GM19025 (cell line): ENCODE data around the gene FGD2.
A peak's percentile ranks its signal among the peaks of the same experiment; 100 is the strongest.

Experiments used
- ATAC-seq: cut with Tn5 transposase; IDR thresholded peaks from one replicate; pipeline ENCODE4 v1.9.1; 2021; ENCODE audit warnings: mild to moderate bottlenecking, low read depth, moderate library complexity; ENCODE audit not compliant: unreplicated experiment

FGD2 gene

GRCh38 chr6:36970892-36971842 is 34.3 kb upstream of the FGD2 start:
- no peak for ATAC-seq

DNA sequence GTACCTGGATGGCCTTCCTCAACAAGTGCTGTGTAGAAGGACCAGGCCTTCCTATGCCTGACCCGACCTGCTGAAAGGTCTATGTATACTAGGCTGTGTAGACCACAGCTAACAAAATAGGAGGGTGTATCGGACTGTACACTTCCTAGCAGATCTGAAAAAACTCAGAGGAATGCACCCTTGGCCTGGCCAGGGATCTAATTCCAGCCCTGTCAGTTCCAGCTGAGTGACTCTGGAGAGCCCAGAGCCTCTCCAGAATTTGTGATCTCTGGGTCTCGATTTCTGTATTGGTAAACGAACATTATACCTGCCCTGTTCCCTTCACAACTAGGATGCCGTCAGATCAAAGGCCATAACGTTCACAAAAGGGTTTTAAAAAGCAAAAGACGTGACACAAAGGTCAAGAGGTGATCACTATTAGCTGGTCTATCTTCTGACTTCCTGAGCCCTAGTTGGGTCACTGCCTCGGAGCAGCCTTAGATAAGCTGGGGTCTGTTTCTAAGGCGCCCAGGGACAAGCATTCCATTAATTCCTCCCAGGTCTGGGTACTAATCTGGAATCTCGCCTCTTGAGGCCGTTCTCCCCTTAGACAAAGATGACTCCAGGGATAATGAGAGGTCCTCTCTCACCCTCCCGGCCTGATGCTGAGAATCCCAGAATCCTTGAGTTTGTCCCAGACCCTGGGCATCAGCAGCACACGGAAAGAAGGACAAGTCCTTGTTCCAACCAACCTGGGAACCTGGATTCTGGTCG is 33.4 kb upstream of the FGD2 start:
- ATAC-seq, result no peak

DNA sequence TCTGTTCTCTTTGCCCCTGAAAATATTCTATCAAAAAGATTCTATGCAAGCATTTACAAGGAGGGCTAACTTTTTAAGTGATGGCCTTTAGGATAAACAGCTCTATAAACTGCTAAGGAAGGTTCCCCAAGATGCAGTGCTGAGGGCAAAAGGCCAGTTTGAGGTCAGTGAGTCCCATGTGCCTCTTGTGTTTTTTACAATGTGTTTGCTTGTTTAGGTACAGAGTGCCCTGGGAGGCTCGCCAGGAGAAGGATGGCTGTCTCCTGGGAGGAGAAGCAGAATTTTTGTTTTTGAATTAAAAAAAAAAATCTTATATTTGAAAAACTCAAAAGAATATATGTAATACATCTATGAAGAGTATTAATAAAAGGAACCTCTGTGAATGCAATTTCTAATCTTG is 32.3 kb upstream of the FGD2 start:
- ATAC-seq, result no peak

DNA sequence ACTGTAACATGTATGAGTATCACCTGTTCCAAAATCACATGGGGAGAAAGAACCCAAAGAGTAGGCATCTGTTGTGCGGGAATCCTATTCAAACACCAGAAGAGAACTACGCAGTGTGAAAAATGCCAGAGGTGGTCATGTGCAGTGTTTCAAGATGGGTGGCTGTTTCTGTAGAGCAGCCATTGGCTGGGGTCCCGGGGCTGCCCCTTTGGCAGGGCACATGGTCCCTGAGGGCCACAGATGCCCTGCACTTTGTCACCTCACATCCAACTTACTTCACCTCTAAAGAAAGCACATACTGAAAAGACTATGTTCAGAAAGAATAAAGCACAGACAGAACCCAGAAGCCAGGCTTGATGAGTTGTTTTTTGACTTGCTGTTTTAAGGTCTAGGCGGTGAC is 31.8 kb upstream of the FGD2 start:
- no peak for ATAC-seq

DNA sequence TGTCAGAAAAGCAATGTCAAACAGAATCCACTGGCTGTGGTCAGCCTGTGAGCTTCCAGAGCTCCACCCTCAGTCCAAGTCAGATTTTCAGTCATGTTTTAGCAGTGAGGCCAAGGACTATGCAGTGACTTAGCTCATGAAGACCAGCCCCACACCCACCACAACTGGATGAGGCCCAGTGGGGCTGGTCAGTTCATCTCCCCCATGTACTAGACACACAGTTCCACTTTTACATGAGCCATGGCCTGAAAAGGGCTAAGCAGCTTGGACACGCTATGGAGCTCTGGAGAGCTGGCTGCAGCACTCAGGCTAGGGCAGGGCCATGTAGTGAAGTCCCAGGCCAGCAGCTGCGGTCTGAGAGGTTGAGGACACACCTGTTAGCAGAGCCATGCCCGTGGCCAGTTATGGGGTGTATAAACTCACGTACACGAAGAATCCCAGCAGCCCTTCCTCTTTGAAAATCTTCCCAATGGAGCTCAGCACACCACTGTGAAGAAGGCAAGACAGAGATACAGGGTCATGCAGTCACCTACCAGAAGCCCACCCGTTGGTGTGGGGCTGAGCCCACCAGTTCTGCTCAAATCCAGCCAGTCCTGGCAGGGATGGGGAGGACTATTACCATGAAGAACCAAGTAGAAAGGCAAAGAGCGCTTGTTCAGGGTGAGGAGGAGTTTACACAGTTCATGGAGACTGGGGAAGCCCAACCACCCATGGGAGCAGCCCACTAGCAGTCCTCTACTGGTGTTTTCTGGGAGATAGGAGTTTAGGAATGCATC is 30.0 kb upstream of the FGD2 start:
- ATAC-seq, result no peak

- no peak for ATAC-seq
These were observed 29.5 kb upstream of the FGD2 start for GRCh38 chr6:36976007-36976264.

DNA sequence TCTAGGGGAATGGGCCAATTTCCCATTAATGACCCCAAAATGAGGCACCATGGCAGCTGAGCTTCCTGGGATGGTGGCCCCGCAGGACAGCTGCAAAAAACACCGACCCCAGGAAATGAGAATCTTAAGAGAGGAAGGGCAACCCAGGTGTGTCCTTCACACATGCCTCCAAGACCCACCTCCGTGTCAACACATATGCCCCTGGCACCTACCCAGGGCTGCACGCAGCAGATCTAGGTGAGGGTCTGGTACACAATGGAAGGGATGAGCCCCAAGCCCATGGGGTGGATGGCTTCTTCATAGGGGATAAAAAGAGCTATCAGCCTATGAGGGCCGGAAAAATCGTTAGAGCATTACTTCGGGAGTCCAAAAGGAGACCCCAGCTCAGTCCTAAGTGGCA is 28.9 kb upstream of the FGD2 start:
- ATAC-seq, result no peak

DNA sequence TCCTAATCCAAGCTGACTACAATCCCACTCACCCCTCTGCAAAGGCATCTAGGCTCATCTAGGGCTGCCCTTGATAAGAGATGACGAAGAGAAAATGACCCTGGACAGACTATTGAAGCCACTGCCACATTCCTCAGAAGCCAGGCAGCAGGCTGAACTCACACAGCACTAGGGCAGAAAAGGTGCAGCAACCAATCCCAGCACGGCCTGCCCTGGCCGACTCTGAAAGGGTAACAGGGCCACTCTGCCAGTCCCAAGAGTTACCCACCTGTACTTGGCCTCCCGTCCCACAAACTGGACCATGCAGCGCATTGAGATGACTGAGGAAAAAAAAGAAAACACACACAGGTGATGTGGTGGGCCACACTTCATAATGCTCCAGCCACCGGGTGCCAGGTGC is 28.5 kb upstream of the FGD2 start:
- no peak for ATAC-seq

GRCh38 chr6:36977470-36977941 is 27.9 kb upstream of the FGD2 start:
- ATAC-seq, result no peak

DNA sequence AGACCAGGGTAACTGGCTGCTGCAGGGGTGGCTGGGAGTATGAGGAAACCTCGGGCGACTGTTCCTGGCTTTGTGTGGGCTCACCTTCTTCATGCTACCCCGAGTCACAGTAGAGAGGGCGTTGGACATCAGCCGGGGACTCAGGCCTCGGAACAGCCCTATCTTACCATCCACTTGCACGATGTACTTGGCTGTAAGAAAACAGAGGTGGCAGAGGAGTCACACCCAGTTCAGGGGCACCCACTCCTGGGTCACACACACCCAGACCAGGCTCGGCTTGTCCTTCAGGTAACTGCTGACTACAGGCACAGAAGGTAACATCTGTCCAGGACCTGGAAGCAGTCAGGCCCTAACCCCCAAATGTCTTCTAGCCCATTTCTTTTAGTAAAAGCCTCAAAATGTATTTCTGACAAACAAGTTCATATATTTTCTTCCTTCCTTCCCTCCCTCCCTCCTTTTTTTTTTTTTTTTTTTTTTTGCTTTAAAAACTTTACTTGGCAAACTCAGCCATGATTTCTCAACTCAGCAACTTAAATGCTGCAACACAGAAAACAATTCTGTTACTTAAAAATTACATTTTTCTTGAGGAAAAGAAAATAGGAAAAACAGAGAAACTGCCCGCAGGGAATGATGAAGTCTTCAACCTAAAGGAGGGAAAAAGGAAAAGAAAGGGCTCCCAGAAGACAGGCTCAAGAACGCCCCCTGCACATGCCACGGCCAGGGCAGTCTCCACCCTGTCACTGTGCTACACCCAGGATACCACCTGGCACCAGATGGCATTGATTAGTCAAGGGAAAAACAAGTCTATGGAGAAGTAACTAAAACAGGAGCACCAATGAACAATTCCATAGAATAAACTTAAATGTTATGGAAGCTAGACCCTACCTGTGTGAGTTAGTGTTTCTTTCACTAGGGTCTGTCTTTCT is 26.8 kb upstream of the FGD2 start:
- ATAC-seq, result no peak

DNA sequence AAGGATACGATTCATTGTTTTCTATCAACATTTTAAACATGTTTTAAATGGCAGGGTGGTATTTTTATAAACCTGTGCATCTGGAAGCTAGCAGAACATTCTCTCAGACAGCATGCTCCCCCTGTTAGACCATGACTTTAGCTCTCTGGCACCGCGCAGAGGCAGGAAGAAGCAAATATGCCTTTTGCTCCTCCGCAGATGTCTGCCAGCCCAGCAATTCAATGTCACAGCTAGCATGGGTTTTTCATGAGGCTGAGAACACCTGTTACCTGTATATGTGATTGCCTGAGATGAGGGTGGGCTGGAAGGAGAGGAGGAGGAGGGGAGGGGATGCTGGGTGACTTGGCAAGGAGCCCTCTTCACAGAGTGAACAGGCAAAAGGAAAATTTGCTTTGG is 26.1 kb upstream of the FGD2 start:
- ATAC-seq, result no peak

DNA sequence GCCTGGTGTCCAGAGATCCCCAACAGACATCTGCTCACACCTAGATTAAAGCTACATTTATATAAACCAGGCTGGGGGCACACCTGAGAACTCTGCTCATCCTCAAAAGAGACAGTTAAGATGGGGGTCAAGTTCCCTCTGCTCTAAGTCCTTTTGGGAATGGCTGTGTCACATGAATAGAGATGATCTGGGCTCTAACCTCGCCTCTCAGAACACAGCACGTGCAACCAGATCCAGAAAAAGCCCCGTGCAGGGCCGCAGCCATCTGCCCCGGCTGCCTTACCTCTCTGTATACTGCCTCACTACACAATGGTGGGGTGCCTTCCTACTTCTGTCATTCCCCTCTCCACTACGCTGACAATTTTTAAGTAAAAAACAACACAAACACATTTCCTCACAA is 25.3 kb upstream of the FGD2 start:
- no peak for ATAC-seq

DNA sequence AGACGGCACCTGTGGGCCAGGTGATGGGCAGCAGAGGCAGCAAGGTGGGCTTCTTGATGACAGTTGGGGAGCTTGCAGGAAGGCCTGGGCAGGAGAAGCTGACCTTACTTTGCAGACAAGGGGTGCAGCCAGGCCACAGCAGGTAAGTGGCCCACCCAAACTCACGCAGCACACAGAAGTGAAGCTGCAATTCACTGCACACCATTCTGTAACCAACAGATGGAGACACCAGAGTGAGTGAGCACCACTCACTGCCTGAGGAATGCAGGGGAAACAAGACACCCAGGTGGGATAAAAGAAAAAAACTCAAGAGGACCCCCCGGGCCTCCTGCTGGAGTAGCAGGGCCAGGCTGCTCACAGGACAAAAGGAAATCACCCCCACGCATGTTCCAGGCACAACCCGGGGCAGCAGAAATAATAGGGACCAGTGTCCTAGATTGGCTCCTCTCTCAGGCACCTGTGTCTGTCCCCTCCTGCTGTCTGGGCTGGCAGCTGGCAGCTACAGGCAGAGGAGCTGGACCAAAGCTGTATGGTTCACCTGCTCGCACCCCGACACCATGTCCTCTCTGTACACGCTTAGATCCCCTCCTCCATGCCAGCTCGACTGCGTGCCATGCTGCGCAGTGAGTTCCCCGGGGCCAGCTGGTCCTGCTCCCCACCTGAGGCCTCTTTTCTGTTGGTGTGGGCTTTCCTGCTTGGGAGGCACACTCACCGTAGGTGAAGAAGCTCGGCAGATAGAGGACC is 24.4 kb upstream of the FGD2 start:
- ATAC-seq, result no peak

DNA sequence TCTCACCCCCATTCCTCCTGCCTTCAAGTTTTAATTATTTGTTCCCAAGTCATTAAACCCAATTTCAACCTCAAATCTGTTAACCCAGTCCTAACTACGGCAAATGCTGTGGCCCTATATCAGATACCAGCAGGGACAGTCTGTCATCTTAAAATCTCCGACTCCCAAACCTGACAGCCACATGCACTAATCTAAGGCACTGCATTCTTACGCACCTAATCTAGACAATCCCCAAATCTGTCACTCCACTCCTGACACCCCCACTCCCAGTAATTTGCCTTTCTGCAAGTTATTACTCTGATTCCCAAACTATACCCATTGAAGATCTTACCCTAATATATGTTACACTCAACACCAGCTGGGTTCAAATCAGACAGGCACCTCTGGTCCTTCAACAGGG is 21.9 kb upstream of the FGD2 start:
- no peak for ATAC-seq

DNA sequence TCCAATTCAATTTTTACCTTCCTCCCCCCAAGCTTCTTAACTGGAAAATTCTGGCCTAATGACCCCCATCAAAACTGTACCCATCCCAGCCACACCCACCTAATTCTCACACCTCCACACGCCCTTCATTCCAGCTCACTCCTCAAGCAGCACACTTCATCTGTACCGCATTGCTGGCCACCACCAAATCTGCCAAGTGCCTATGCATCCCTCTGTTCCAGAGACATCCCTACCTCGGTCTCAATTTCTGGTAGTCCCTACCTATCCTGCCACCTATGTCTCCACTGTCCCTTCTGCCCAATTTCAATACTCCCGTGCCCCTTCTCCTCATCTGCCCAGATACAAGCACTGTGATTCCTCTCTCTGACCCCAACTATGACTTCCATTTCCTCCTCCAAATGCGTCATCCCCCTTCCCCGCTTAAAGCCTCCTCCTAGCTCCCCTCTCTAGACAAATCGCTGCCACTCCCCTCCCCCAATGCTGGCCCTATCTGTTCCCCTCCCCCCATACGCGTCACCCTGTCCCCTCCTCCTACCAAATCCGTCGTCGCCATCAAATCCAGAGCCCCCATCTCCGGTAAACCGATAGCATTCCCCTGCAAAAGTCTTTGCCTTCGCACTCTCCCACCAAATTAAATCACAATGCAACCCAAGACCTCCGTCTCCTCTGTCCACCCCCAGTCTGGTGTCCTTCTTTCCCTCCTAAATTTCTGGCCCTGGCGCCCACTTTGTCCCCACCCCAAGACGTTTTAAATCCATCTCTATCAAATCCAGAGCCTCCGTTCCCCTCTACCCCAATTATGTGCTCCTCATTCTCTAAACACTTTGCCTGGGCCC is 20.7 kb upstream of the FGD2 start:
- no peak for ATAC-seq

DNA sequence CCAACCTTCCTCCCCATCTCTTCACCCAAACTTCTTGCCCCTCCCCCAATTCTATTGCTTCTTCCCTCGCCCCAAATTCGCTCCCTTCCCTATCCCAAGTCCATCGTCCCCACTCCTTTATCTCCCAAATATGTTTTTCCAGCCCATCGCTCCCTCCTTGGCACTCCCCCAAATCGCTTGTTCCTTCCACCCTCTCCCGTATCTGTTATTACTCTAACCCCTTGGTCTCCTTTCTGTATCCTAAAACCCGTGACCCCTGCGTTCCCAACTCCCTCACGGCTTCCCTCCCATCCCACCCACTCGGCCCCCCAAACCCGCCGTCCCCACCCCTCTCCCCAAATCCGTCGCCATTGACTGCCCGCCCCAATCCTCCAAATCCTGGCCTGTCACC is 20.0 kb upstream of the FGD2 start:
- no peak for ATAC-seq

DNA sequence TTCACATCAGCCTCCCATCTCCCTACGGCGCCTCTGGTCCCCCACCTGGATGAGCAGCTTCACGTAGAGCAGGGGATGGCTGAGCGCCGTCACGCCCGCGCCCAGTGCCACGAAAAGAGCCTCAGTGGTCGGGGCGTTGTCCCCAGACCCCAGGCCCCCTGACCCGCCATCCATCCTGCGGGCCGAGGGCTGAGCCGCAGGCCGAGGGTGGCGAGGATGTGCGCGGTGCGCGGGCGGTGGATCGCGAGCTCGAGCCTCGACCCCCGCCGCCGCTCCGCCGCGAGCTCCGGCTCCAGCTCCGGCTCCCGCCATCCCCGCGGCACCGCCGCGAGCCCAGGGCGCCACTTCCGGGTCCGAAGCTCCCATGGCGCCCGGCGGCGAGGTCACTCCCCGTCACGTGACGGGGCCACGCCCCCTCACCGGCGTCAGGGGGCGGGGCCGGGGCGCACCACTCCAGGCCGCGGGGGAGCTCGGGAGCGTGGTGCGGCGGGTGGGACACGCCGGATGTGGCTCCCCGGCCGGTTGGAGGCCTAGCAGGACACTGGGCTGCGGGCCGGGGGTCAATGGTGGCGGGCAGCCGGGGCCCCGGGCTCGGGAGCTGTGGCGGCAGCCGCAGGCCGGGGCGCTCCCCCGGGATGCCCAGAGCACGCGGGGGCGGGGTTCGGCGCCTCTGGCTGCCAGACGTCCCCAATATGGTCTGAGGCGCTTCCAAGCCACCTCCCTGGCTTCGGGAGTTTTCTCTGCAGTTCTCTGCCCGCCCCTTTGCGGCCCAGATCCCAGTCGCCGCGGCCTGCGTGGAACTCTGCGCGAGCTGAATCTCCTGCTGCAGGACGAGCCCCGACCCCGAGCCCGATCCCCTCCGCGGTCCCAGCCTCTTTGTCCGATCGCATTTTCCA is 19.4 kb upstream of the FGD2 start, which contains the start of gene MTCH1:
Gene MTCH1 (minus strand): TSS at position 389 of the 896 bp plus-strand sequence. CDS start 23 bp downstream, at position 366.
- ATAC-seq, result peak; percentile 93

GRCh38 chr6:36986704-36987047 is 18.8 kb upstream of the FGD2 start:
- no peak for ATAC-seq
